Measurements from ENCODE around the gene DUS1L. TPM values are rescaled to one million over a fixed set of nuclear protein-coding genes. Genes with fewer than 3 reads are reported as not detected.

DUS1L gene
- total RNA-seq: 74.9 and 101 TPM in 2 replicates

DNA sequence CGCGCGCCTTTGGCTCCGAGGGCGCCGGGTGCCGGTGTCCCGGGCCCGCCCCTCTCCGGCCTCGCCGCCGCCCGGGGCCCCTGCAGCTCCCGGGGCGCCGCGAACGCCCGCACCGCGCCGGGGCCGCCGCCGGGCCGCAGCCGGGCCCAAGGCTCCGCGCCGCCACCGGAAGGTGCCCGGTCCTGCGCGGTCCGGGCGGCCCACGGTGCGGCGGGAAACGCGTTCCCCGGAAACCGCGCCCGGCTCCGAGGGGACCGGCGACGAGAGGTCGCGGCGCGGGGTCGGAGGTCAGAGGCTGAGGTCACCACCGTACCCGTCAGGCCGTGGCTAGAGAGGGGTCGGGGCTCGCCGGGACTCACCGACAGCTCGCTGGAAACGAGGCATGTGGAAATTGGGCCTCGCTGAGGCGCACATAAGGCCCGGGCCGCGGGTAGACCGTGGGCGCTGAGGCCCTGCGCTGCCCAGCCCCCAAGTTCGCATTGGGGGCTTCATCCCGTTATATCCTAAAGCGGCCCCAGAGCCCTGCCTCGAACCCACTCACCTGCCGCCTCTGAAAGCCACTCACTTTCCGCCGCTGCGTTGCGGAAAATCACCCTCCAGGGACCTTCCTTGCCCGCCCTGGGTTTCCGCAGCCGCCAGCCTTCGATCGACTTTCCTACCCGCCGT lies at the start of gene DUS1L:
Gene DUS1L, minus strand, starts transcription at position 167 of the 666 bp plus-strand sequence. CDS start 745 bp downstream, outside the sequence.

DNA sequence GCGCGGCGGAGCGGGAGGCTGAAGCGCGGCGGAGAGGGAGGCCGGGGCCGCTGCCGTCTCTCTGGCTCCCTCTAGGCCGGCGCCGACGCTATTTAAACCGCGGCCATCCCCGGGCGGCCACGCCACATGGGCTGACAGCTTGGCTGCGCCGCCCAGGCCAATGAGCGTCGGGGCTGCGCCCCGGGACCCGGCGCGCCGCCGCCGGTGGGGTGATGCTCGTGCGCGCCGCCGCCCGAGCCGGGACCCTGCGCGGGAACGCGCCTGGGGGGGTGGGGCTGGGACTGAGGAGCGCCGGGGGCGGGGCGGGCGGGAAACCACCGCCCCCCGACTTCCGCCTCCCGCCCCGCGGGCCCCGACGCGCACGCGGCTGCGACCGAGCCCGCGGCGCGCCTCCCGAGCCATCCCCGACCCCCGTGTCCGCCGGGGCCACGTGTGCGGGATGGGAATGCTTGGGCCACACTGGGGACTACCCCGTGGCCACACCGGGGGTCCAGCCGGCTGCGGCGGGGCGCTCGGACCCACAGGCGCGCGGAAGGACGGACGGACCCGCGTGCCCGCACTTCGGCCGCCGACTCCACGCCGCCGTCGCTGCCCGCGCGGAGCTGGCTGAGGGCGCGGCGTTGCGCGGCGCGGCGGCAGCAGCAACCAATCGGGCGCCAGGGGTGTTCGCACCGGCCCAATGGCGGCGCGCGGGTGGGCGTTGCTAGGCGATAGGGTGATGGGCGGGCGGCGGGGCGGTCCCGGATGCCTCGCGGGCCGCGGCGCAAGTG lies 32.8 kb upstream of the DUS1L start, which contains the start of gene FASN:
Gene FASN, minus strand, starts transcription at position 68 of the 770 bp plus-strand sequence. CDS start 1,791 bp downstream, outside the sequence.

DNA sequence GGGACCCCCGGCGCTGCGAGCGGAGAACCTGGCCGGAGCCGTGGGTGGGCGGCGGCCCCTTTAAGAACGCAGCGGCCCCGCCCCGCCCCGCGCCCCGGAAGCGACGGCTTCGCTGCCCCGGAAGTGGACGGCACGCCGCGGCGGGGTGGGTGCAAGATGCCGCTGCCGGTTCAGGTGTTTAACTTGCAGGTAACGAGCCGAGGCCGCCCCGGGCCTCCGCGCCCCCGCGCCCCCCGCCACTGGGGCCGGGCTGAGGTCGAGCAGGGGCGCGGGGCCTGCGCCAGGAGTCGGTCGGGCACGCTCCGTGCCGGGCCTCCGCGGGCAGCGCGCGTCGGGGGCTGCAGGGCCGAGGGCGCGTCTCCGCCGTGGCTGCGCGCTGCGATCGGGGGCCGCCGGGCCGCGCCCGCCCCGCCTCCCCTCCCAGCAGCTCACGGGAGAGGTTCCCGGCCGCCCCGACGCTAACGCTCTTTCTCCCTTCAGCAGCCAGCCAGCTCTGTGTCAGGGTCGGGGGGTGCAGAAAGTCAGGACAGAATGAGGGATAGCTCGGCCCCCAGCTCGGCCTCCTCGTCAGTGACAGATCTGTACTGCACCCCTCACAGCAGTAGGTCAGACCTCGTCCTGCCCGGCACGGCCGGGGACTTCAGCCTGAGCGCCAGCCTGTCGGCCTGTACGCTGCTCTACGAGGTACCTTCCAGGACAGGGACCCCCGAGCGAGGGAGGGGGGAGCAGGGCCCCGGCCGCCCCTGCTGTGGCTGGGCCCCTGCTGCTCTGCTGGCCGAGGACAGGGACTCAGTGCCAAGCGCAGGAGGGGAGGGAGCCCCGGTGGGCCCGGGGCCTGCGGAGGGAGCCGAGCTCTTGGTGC lies 13.6 kb downstream of the DUS1L start, which contains the start of the genes GPS1 and RFNG:
Gene GPS1, plus strand, starts transcription at position 123 of the 862 bp plus-strand sequence. Its CDS starts 34 bp downstream, at position 157.
Gene RFNG, minus strand, starts transcription at position 36 of the 862 bp plus-strand sequence. CDS start 45 bp downstream, outside the sequence.

DNA sequence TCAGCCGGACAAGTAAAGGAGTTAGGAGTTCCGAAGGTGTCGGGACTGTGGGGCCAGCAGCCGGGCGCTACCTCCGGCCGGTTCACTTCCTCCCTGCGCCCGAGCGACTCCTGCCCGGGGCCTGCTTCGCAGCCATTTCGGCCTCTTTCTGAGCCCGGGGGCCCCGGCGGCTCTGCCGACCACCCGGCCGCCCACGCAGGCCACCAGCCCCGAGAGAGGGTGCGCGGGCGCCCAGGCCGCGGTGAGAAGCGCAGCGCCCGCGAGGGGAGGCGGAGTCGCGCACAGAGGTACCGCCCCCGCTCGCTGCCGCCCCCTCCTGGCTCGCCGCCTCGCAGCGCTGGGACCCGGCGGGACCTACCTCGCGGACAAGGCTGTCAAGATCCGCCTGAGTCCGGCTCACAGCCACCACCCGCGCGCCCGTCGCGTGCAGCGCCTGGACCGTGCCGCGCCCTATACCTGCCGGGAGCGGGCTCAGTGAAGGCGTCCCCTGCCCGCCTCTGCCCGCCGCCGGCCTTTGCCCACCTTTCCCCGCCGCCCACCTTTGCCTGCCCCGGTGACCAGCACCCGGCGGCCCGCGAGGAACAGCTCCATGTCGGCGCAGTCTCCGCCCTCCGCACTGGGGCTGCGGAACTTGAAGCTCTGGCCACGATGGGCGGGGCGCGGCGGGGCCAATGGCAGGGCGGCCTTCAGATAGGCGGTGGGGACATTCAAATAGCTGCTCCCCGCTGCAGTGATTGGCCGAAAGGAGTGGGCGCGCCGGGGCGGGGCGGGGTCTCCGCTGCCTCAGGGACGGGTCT lies 28.3 kb downstream of the DUS1L start, which contains the start of gene DCXR:
Gene DCXR, minus strand, starts transcription at position 606 of the 797 bp plus-strand sequence. Its CDS starts 15 bp downstream, at position 591.

DNA sequence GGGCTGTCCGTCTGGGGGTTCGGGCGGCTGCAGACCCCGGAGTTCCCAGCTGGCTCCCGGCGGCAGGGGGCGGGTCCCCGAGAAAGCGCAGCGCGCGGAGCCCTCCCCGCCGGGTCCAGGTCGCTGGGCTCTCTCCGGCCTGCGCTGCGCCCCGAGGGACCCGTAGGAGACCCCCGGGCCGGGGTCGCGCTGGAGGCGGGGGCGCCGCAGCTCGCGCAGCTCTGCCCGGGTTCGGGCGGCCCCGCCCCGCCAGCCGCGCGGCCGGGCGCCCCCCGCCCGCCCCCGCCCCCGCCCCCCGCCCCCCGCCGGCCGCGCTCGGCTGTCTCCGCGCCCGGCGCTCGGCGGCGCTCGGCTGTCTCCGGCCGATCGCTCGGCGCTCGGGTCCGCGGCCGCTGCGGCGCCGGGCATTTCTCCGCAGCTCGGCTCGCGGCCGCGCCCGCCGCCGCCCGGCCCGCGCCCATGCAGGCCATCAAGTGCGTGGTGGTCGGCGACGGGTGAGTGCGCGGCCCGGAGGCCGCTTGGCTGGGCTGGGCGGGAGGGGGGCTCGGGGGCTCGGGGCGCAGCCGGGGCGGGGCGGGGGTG lies 34.2 kb downstream of the DUS1L start, which contains the start of gene RAC3:
Gene RAC3, plus strand, starts transcription at position 376 of the 582 bp plus-strand sequence. Its CDS starts 84 bp downstream, at position 460.

DNA sequence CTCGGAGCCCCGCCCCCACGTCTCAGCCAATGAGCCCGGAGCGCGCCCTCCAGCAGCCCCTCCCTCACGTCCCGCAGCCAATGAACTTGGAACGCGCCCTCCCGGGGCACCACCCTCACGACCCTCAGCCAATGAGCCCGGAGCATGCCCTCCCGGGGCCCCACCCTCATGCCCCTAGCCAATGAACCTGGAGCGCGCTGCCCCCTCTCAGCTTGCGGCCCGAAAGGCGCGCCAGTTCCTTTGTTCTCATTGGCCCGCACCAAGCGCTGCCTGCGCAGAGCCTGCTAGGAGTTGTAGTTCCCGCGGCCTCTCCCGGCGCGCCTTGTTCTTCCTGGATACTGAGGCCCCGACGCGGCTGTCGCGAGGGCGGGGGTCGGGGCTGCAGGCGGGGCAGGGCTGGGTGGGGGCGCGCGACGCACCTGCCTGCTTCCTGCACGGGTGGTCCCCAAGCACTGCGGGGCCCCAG lies 42.6 kb downstream of the DUS1L start, which contains the start of gene LRRC45:
Gene LRRC45, plus strand, starts transcription at position 325 of the 466 bp plus-strand sequence. CDS start 339 bp downstream, outside the sequence.

DNA sequence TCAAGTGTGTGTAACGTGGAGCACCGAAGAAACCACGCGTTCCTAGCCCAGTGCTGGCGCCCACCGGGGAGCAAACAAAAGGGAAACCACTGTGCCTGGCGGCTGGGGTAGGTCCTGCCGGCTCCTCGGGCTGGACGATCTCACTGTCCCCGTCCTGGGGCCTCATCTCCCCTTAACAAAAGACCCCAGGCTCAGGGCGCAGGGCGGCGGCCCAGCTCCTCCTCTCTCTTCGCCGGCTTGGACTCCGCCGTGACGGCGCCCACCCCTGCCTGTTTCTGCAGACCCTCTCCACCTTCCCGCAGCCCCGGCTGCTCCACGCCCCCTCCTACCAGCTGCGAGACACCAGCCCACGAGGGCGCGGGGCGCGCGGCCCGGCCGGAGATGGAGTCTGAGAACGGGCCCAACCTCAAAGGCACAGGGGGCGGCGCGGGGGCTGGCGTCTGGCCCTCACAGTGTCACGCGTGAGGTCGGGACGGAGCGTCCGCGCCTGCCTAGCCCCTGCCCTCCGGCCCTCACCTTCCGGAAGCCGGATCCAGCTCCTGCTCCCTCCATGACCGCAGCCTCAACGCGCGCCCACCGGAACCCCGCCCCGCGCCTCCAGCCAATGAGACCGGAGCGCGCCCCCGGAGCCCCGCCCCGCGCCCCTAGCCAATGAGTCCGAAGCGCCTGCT lies 43.2 kb downstream of the DUS1L start, which contains the start of gene CENPX:
Gene CENPX, minus strand, starts transcription at position 569 of the 671 bp plus-strand sequence. Its CDS starts 17 bp downstream, at position 552.

Other genes starting within 250 kb of the DUS1L start
- 125 and 143 TPM in 2 replicates for gene MCRIP1, start 232.5 kb downstream of the DUS1L start, total RNA-seq
- gene PPP1R27, start 230.8 kb downstream of the DUS1L start, total RNA-seq: not detected in 2 replicates
- gene P4HB, start 205.3 kb downstream of the DUS1L start, total RNA-seq: 811 and 1,110 TPM in 2 replicates
- gene ARHGDIA, start 194.5 kb downstream of the DUS1L start, total RNA-seq: 386 and 596 TPM in 2 replicates
- gene ALYREF, start 174.2 kb downstream of the DUS1L start, total RNA-seq: 102 and 252 TPM in 2 replicates
- 147 and 222 TPM in 2 replicates for gene ANAPC11, start 174.1 kb downstream of the DUS1L start, total RNA-seq
- 3.6 and 5.2 TPM in 2 replicates for gene NPB, start 163.6 kb downstream of the DUS1L start, total RNA-seq
- gene PCYT2, start 154.4 kb downstream of the DUS1L start, total RNA-seq: 40.7 and 71.9 TPM in 2 replicates
- 15.2 and 18.5 TPM in 2 replicates for gene SIRT7, start 147.6 kb downstream of the DUS1L start, total RNA-seq
- 14.3 and 18.4 TPM in 2 replicates for gene MAFG, start 138.1 kb downstream of the DUS1L start, total RNA-seq
- gene PYCR1, start 128.5 kb downstream of the DUS1L start, total RNA-seq: 104 and 162 TPM in 2 replicates
- not detected in 2 replicates for gene MYADML2, start 118.6 kb downstream of the DUS1L start, total RNA-seq
- gene NOTUM, start 104.6 kb downstream of the DUS1L start, total RNA-seq: 0.38 TPM in 1 of 2 replicates, not detected in the other
- 25.1 and 30.4 TPM in 2 replicates for gene ASPSCR1, start 88.2 kb downstream of the DUS1L start, total RNA-seq
- gene CENPX, start 42.9 kb downstream of the DUS1L start, total RNA-seq: 33.2 and 170 TPM in 2 replicates
- gene LRRC45, start 42.5 kb downstream of the DUS1L start, total RNA-seq: 17.0 and 33.1 TPM in 2 replicates
- 66.7 and 82.3 TPM in 2 replicates for gene RAC3, start 34.1 kb downstream of the DUS1L start, total RNA-seq
- gene DCXR, start 28.1 kb downstream of the DUS1L start, total RNA-seq: 105 and 113 TPM in 2 replicates
- 61.9 and 89.5 TPM in 2 replicates for gene RFNG, start 14.0 kb downstream of the DUS1L start, total RNA-seq
- gene GPS1, start 13.9 kb downstream of the DUS1L start, total RNA-seq: 149 and 212 TPM in 2 replicates
- 229 and 345 TPM in 2 replicates for gene FASN, start 32.4 kb upstream of the DUS1L start, total RNA-seq
- gene CCDC57, start 147.0 kb upstream of the DUS1L start, total RNA-seq: 8.3 and 19.5 TPM in 2 replicates
- 154 and 199 TPM in 2 replicates for gene SLC16A3, start 163.2 kb upstream of the DUS1L start, total RNA-seq
- 56.4 and 73.3 TPM in 2 replicates for gene CSNK1D, start 207.9 kb upstream of the DUS1L start, total RNA-seq

Measured in mesangial cell (primary cell).